RWPE2 (cell line): ENCODE data around the gene AP2A1.

Experiments used
- ATAC-seq: fragments of 200-7000 bp; cut with Tn5 transposase; 3 replicates; pipeline ENCODE4 v1.9.1; 2021; ENCODE audit warnings: low read depth
- DNase-seq: peaks from one replicate; pipeline ENCODE4 v3.0.0-alpha.2; 2020; ENCODE audit warnings: low spot score
- H3K27ac ChIP-seq: fragments of 450-650 bp; 2 replicates; pipeline ENCODE4 v1.5.1; 2017; ENCODE audit warnings: mild to moderate bottlenecking; ENCODE audit not compliant: poor library complexity, severe bottlenecking
- H3K27me3 ChIP-seq: fragments of 250-450 bp; sonication (Bioruptor Pico); 2 replicates; pipeline ENCODE4 v1.5.1; 2021; ENCODE audit warnings: mild to moderate bottlenecking, moderate library complexity; ENCODE audit not compliant: insufficient read depth, poor library complexity, severe bottlenecking
- H3K36me3 ChIP-seq: fragments of 250-450 bp; sonication (Bioruptor Pico); 2 replicates; pipeline ENCODE4 v1.5.1; 2020; ENCODE audit warnings: low read depth, mild to moderate bottlenecking, moderate library complexity
- H3K4me1 ChIP-seq: fragments of 250-450 bp; sonication (Bioruptor Pico); 2 replicates; pipeline ENCODE4 v1.5.1; 2021; ENCODE audit warnings: mild to moderate bottlenecking, moderate library complexity; ENCODE audit not compliant: insufficient read depth, poor library complexity, severe bottlenecking
- H3K4me3 ChIP-seq: fragments of 250-450 bp; sonication (Bioruptor Pico); 2 replicates; pipeline ENCODE4 v1.5.1; 2021; ENCODE audit warnings: mild to moderate bottlenecking, moderate library complexity; ENCODE audit not compliant: severe bottlenecking
- H3K9me3 ChIP-seq: fragments of 250-450 bp; sonication (Bioruptor Pico); 2 replicates; pipeline ENCODE4 v1.5.1; 2021; ENCODE audit warnings: mild to moderate bottlenecking, moderate library complexity; ENCODE audit not compliant: severe bottlenecking
- TF ChIP-seq, protein P1 (sequence below): fragments of 450-650 bp; IDR thresholded peaks from one replicate; pipeline ENCODE4 v1.5.1; 2017; ENCODE audit warnings: mild to moderate bottlenecking, moderate library complexity; ENCODE audit not compliant: poor library complexity, severe bottlenecking

Gene AP2A1

DNA sequence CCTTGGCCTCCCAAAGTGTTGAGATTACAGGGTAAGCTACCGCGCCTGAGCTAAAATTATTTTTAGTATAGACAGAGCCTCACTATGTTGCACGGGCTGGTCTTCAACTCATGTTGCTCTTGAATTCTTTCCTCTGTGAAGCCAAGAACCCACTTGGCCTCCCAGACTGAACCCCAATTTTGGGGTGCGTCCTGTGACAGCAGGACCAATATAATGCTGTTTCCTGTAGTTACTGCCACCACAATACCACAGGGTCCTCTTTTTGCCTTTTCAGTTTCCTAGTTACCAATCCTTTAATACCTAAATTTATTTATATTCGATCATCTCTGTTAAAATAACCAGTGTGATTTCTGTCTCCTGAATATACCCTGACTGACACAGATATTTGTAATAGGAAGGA lies 36.6 kb upstream of the AP2A1 start:
- TF ChIP-seq, protein P1, sequence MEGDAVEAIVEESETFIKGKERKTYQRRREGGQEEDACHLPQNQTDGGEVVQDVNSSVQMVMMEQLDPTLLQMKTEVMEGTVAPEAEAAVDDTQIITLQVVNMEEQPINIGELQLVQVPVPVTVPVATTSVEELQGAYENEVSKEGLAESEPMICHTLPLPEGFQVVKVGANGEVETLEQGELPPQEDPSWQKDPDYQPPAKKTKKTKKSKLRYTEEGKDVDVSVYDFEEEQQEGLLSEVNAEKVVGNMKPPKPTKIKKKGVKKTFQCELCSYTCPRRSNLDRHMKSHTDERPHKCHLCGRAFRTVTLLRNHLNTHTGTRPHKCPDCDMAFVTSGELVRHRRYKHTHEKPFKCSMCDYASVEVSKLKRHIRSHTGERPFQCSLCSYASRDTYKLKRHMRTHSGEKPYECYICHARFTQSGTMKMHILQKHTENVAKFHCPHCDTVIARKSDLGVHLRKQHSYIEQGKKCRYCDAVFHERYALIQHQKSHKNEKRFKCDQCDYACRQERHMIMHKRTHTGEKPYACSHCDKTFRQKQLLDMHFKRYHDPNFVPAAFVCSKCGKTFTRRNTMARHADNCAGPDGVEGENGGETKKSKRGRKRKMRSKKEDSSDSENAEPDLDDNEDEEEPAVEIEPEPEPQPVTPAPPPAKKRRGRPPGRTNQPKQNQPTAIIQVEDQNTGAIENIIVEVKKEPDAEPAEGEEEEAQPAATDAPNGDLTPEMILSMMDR = no peak
- no peaks in the 10 kb centered on the region for H3K9me3 ChIP-seq
- H3K4me1 ChIP-seq = no peaks in the 10 kb centered on the region
- H3K36me3 ChIP-seq = no peaks in the 10 kb centered on the region
- no peak overlapping the region for H3K4me3 ChIP-seq
- no peak overlapping the region for H3K27ac ChIP-seq
- H3K27me3 ChIP-seq = no peaks in the 10 kb centered on the region
- no peak for DNase-seq
- ATAC-seq = no peak

DNA sequence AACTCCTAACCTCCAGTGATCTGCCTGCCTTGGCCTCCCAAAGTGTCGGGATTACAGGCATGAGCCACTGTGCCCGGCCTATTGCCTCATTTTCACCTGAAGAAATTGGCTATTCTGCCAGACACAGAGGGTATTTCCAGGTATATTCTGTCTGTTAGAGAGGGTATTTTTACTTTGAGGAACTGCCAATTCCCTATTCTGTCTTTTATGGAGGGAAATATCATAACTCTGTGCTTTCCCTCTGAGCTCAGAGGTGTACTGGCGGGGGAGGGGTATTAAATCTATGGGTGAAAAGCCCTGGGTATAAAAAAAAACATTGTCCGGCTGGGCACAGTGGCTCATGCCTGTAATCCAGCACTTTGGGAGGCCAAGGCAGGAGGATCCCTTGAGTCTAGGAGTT lies 28.5 kb upstream of the AP2A1 start:
- DNase-seq (no peak), ATAC-seq (no peak)
- Histone ChIP-seq H3K27ac (no peak overlapping the region), H3K4me1 (no peaks in the 10 kb centered on the region), H3K27me3 (no peaks in the 10 kb centered on the region), H3K9me3 (no peaks in the 10 kb centered on the region), H3K36me3 (no peaks in the 10 kb centered on the region), H3K4me3 (no peak overlapping the region)
- TF ChIP-seq, protein P1 = no peak

DNA sequence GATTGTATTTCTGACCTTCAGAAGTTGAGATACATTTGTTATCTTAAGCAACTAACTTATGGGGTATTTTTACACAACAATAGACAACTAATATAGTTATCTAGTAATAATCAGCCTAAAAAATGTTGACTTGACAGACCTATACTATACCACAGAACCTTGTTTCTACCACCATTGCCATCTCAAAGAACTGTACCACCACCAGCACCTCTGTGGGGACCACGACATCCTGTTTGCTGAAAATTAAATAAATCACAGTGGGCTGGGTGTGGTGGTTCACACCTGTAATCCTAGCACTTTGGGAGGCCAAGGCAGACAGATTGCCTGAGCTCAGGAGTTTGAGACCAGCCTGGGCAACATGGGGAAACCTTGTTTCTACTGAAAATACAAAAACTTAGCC lies 27.7 kb upstream of the AP2A1 start:
- Histone ChIP-seq H3K4me1 (no peaks in the 10 kb centered on the region), H3K27me3 (no peaks in the 10 kb centered on the region), H3K4me3 (no peak overlapping the region), H3K27ac (no peak overlapping the region), H3K9me3 (no peaks in the 10 kb centered on the region), H3K36me3 (no peaks in the 10 kb centered on the region)
- ATAC-seq = no peak
- TF ChIP-seq, protein P1 = no peak
- no peak for DNase-seq

DNA sequence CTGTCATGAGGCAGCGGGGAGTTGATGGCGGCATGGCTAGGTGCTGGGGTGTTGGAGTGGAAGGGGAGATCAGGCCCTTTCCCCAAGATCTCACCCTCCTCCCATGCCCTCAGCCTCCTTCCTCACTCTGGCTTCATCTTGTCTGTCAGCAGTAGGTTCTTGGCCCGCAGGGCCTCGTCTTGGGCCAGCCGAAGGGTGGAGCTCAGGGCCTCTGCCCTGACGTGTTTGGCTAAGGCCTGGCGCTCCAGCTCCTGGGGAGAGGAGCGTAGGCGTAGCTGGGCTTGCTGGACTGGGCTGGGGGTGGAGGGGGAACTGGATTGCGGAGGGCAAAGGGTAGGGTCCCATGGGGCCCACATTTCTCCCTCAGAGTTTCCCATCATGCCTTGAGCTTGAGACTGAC lies 26.9 kb upstream of the AP2A1 start:
- Histone ChIP-seq H3K27ac (no peak overlapping the region), H3K4me3 (no peak overlapping the region), H3K36me3 (no peaks in the 10 kb centered on the region), H3K9me3 (no peaks in the 10 kb centered on the region), H3K27me3 (no peaks in the 10 kb centered on the region), H3K4me1 (no peaks in the 10 kb centered on the region)
- TF ChIP-seq, protein P1 = no peak
- no peak for ATAC-seq
- DNase-seq = no peak

DNA sequence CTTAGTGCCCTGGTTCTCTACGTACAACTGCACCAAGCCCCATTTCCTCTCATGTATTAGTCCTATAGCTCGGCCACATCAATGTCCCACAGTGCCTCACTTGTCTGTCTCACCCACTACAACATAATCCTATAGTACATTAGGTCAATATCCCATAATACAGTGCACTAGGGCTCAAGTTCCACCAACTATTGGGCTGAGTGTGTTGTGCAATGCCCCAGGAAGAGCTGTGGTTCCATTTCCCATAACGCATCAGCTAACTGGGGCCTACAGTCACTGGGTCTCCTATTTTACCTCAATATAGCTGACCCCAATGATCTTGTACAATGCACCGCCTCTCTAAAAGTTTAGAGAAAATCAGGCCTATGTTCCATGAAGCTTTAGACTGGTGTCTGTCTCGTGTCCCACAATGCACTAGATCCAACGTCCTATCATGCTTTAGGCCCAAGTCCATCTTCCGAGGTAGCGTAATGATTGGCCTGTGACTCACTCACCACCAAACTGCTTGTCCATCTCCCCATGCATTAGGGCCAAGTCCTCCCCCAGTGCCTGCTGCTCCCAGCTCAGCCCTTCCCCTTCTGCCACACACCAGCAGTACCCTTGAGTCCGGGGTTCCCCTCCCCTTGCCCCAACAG lies 25.5 kb upstream of the AP2A1 start:
- ATAC-seq (no peak), DNase-seq (no peak)
- Histone ChIP-seq H3K27ac (no peak overlapping the region), H3K27me3 (no peaks in the 10 kb centered on the region), H3K9me3 (no peaks in the 10 kb centered on the region), H3K36me3 (no peaks in the 10 kb centered on the region), H3K4me1 (no peaks in the 10 kb centered on the region), H3K4me3 (no peak overlapping the region)
- TF ChIP-seq, protein P1 = no peak
